ENCODE measurements around the gene TMUB1.

The TMUB1 gene

GRCh38 chr7:151101621-151102396 lies 18.5 kb upstream of the TMUB1 start:
- DNase-seq, result no peak

GRCh38 chr7:151100921-151101320 lies 17.6 kb upstream of the TMUB1 start:
- no peak for DNase-seq

GRCh38 chr7:151099486-151100211 lies 16.4 kb upstream of the TMUB1 start:
- no peak for DNase-seq

GRCh38 chr7:151095828-151096475 lies 12.7 kb upstream of the TMUB1 start:
- no peak for DNase-seq

- no peak for DNase-seq
Observed at GRCh38 chr7:151095123-151095797, 12.0 kb upstream of the TMUB1 start.

- no peak for DNase-seq
Observed at GRCh38 chr7:151094675-151095074, 11.4 kb upstream of the TMUB1 start.

- no peak for DNase-seq
Observed at GRCh38 chr7:151093748-151094147, 10.5 kb upstream of the TMUB1 start.

GRCh38 chr7:151091988-151092387 lies 8.7 kb upstream of the TMUB1 start:
- no peak for DNase-seq

GRCh38 chr7:151091431-151091830 lies 8.1 kb upstream of the TMUB1 start:
- no peak for DNase-seq

- DNase-seq, result no peak
Observed at GRCh38 chr7:151091003-151091402, 7.7 kb upstream of the TMUB1 start.

- DNase-seq, result peak; percentile 91
Observed at GRCh38 chr7:151089893-151090730, 6.8 kb upstream of the TMUB1 start.

- DNase-seq, result peak; percentile 96
Observed at GRCh38 chr7:151088856-151089699, 5.8 kb upstream of the TMUB1 start.

- peak; percentile 60 for DNase-seq
Observed at GRCh38 chr7:151088019-151088855, 4.9 kb upstream of the TMUB1 start.

- no peak for DNase-seq
Observed at GRCh38 chr7:151087245-151088018, 4.1 kb upstream of the TMUB1 start.

GRCh38 chr7:151086802-151087244 lies 3.5 kb upstream of the TMUB1 start:
- peak; percentile 26 for DNase-seq

GRCh38 chr7:151085691-151086620 lies 2.7 kb upstream of the TMUB1 start, which contains the start of gene AGAP3:
TSS of gene AGAP3 (plus strand) at chr7:151086475. CDS start at chr7:151086742, 267 bp downstream.
- peak; percentile 34 for DNase-seq

- no peak for DNase-seq
Observed at GRCh38 chr7:151085329-151085690, 2.0 kb upstream of the TMUB1 start.

GRCh38 chr7:151083824-151084160 lies 499 bp upstream of the TMUB1 start:
- no peak for DNase-seq

Data from NCI-H2171 treated with DMSO at 0.1 percent for 48 hours (cell line).